B cell (primary cell): ENCODE results near the gene FAM3D. TPM values are rescaled to one million over a fixed set of nuclear protein-coding genes. Genes with fewer than 3 reads are reported as not detected.

Experiments
- ATAC-seq: fragments of 200-7000 bp; cut with Tn5 transposase; one replicate; pipeline ENCODE4 v1.10.0; 2021; ENCODE audit warnings: low read depth, mild to moderate bottlenecking, moderate number of reproducible peaks, moderate library complexity
- CTCF ChIA-PET: fragments of 350-600 bp; sonication (Branson Sonifier 250); formaldehyde crosslinking; loops from one replicate; lab custom pipeline; 2021; ENCODE audit warnings: antibody characterized with exemption, inconsistent platforms; lab: Charles Lee
- POLR2A ChIA-PET: fragments of 350-600 bp; sonication (Branson Sonifier 250); formaldehyde crosslinking; loops from one replicate; lab custom pipeline; 2021; ENCODE audit warnings: antibody characterized with exemption; lab: Charles Lee
- DNase-seq: peaks from one replicate; pipeline ENCODE4 v3.0.0; 2013
- H2AFZ ChIP-seq: 2 replicates; pipeline ENCODE4 v1.6.1; 2012; ENCODE audit warnings: mild to moderate bottlenecking, low read depth, low read length; ENCODE audit not compliant: insufficient read depth, poor library complexity, severe bottlenecking
- H3K27ac ChIP-seq, 2 donors: 1 replicate in 1 of 2; 2 replicates in 1 of 2; pipeline ENCODE4 v1.5.1; 2012 to 2013; ENCODE audit warnings: low read length in 2 of 2, mild to moderate bottlenecking in 2 of 2, moderate library complexity in 1 of 2
- H3K27me3 ChIP-seq, 4 experiments: fragments of 200-600 bp in 1 of 4; sonication (generic) in 1 of 4; replicated peaks in 1 of 4; 1 replicate in 2 of 4; 2 replicates in 2 of 4; pipeline versions ENCODE4 v1.6.1 to v1.7.0; 2013 to 2016; ENCODE audit warnings: low read length in 3 of 4, mild to moderate bottlenecking in 2 of 4, mixed read lengths in 1 of 4, moderate library complexity in 1 of 4; ENCODE audit not compliant: insufficient read depth in 4 of 4, control insufficient read depth in 3 of 4; ENCODE audit errors: control extremely low read depth in 1 of 4
- H3K36me3 ChIP-seq, 2 experiments: replicated peaks in 1 of 2; 1 replicate in 1 of 2; 2 replicates in 1 of 2; pipeline versions ENCODE4 v1.6.1 to v1.7.1; 2013; ENCODE audit warnings: low read length in 1 of 2; ENCODE audit not compliant: insufficient read depth in 2 of 2, control insufficient read depth in 1 of 2; ENCODE audit errors: control extremely low read depth in 1 of 2, extremely low read depth in 1 of 2
- H3K4me1 ChIP-seq, 2 donors: fragments of 200-600 bp in 1 of 2; sonication (generic) in 1 of 2; 1 replicate in 1 of 2; 2 replicates in 1 of 2; pipeline versions ENCODE4 v1.5.1 to v1.6.1; 2013 to 2017; ENCODE audit warnings: low read length in 2 of 2; ENCODE audit not compliant: control insufficient read depth in 2 of 2, insufficient read depth in 2 of 2
- H3K4me2 ChIP-seq: replicated peaks from 2 replicates; pipeline ENCODE3; 2012; ENCODE audit warnings: mild to moderate bottlenecking, low read depth, low read length; ENCODE audit not compliant: poor library complexity, severe bottlenecking
- H3K4me3 ChIP-seq, 5 experiments: fragments of 200-600 bp in 1 of 5; sonication (generic) in 1 of 5; 1 replicate in 3 of 5; 2 replicates in 2 of 5; pipeline versions ENCODE4 v1.5.1 to v1.7.0; 2011 to 2016; ENCODE audit warnings: low read length in 4 of 5, mild to moderate bottlenecking in 4 of 5, low read depth in 2 of 5, control low read depth in 1 of 5, moderate library complexity in 1 of 5; ENCODE audit not compliant: insufficient read depth in 1 of 5; ENCODE audit errors: control extremely low read depth in 1 of 5, extremely low read depth in 1 of 5
- H3K79me2 ChIP-seq: fragments of 200-600 bp; sonication (generic); one replicate; pipeline ENCODE4 v1.6.0; 2016; ENCODE audit warnings: low read length; ENCODE audit not compliant: control insufficient read depth, insufficient read depth
- H3K9ac ChIP-seq: fragments of 200-600 bp; sonication (generic); 2 replicates; pipeline ENCODE4 v1.6.1; 2017; ENCODE audit warnings: mild to moderate bottlenecking, low read length, moderate library complexity
- H3K9me3 ChIP-seq, 3 donors: one replicate each; pipeline versions ENCODE4 v1.6.1 to v1.7.1; 2013; ENCODE audit warnings: low read length in 2 of 3; ENCODE audit not compliant: control insufficient read depth in 2 of 3, insufficient read depth in 1 of 3; ENCODE audit errors: control extremely low read depth in 1 of 3
- H4K20me1 ChIP-seq: 2 replicates; pipeline ENCODE4 v1.6.0; 2012; ENCODE audit warnings: mild to moderate bottlenecking, low read length; ENCODE audit not compliant: insufficient read depth, control insufficient read depth, poor library complexity, severe bottlenecking
- H3K27ac Mint-ChIP-seq: one replicate; pipeline ENCODE4 v1.8.0; 2021; ENCODE audit warnings: mixed read lengths
- H3K27me3 Mint-ChIP-seq: one replicate; pipeline ENCODE4 v1.8.0; 2021; ENCODE audit warnings: mixed read lengths
- H3K4me1 Mint-ChIP-seq: one replicate; pipeline ENCODE4 v1.8.0; 2021; ENCODE audit warnings: mixed read lengths
- H3K4me3 Mint-ChIP-seq: one replicate; pipeline ENCODE4 v1.8.0; 2021; ENCODE audit warnings: mixed read lengths
- H3K9me3 Mint-ChIP-seq: one replicate; pipeline ENCODE4 v1.8.0; 2022; ENCODE audit warnings: mixed read lengths; ENCODE audit not compliant: insufficient read depth
- EZH2 ChIP-seq: IDR thresholded peaks from 2 replicates; pipeline ENCODE4 v1.6.1; 2012; ENCODE audit warnings: borderline replicate concordance, low read depth, mild to moderate bottlenecking, moderate library complexity, low read length; ENCODE audit not compliant: insufficient read depth, poor library complexity, severe bottlenecking
- WGBS: methylation state at CpG from one replicate; pipeline ENCODE4 v1.1.5; 2013; ENCODE audit warnings: missing lambda C conversion rate; ENCODE audit not compliant: insufficient coverage; 5-methylcytosine and 5-hydroxymethylcytosine counted together
- intact Hi-C: fragments of 100-400 bp; cut with micrococcal nuclease; formaldehyde crosslinking; loops from one replicate; pipeline ENCODE4 v1.10.0; 2022
- polyA plus RNA-seq: library from polyadenylated mRNA; depleted of rRNA; stranded (reverse); fragments of >200 nt; gene quantifications from 2 replicates; pipeline ENCODE4 v1.2.3, GENCODE V29; 2012
- total RNA-seq, 2 donors: library from RNA; stranded (reverse); fragments of 120-200 nt in 1 of 2; gene quantifications; 1 replicate in 1 of 2; 2 replicates in 1 of 2; pipeline versions ENCODE4 v1.2.3 to v1.2.4, GENCODE V29; 2013 to 2022
- TF ChIP-seq, protein P1 (sequence below): fragments of 200-600 bp; IDR thresholded peaks from one replicate; pipeline ENCODE4 v1.8.0; 2022; ENCODE audit warnings: antibody characterized with exemption, mild to moderate bottlenecking

Gene FAM3D
- total and polyA plus RNA-seq, 2 donors (not counting 1 experiment from before 2014, with no cell fraction given) = not detected

DNA sequence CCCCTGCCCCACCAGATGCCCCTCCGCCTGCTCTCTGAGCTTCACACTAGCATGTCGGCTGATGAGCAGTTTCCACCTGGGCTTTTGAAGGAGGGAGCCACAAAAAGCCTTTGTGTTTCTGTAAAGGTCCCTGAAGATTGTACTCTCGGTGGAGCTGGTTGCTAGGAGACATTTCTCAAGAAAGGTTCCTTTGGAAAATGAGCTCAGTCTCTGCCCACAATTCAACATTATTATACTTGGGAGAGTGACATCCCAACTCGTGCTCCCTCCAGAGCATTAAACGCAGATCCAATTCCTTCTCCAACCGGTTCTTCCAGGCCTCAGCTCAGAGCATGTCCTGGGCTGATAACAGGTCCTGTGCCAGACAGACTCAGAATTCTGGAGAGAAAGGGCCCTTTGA, 62.5 kb downstream of the FAM3D start:
- H3K4me1 Mint-ChIP-seq = no peaks in the 10 kb centered on the region
- peaks cover 0 to 3% (median 0%) of the 10 kb centered on the region in 3 donors for H3K9me3 ChIP-seq
- H2AFZ ChIP-seq = no peak overlapping the region
- H4K20me1 ChIP-seq = no peaks in the 10 kb centered on the region
- DNase-seq = no peak
- H3K9ac ChIP-seq = no peak overlapping the region
- no peaks in the 10 kb centered on the region for H3K4me1 ChIP-seq
- no peak overlapping the region for H3K27ac ChIP-seq
- no peak overlapping the region for H3K27ac Mint-ChIP-seq
- TF ChIP-seq EZH2 = no peak
- H3K4me2 ChIP-seq = no peak overlapping the region
- no peaks in the 10 kb centered on the region for H3K9me3 Mint-ChIP-seq
- no peak overlapping the region for H3K4me3 Mint-ChIP-seq
- 100% methylated on average over 3 of the region's 6 CpGs for WGBS
- peaks cover 0 to 20% (median 0%) of the 10 kb centered on the region in 4 experiments for H3K27me3 ChIP-seq
- no peak overlapping the region for H3K4me3 ChIP-seq
- no peaks in the 10 kb centered on the region for H3K79me2 ChIP-seq
- peaks cover 30% of the 10 kb centered on the region for H3K27me3 Mint-ChIP-seq
- intact Hi-C loops = no loop called here
- no peaks in the 10 kb centered on the region for H3K36me3 ChIP-seq
- POLR2A ChIA-PET = no interaction called here
- CTCF ChIA-PET = no interaction called here
- no peak for ATAC-seq

DNA sequence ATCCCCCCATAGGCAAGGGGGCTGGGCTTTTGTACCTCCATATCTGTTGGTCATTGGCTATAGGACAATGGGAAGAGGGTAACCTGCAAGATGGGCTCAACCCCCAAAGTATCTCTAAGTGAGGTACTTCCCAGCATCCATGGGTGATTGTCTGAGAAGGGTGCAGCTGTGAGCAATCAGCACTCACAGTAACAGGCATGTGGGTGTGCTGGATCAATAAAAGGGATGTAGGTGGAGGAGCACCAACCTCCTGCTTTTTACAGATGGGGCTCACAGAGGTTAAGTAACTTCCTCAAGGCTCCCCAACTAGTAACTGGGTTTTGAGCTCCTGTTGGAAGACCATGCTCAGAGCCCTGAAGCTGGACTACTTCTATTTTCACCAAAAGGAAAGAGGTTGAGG, 63.0 kb downstream of the FAM3D start:
- no peaks in the 10 kb centered on the region for H3K36me3 ChIP-seq
- Mint-ChIP-seq H3K9me3 (no peaks in the 10 kb centered on the region), H3K4me3 (no peak overlapping the region), H3K27ac (no peak overlapping the region), H3K4me1 (no peaks in the 10 kb centered on the region), H3K27me3 (peaks cover 30% of the 10 kb centered on the region)
- peaks cover 0 to 3% (median 0%) of the 10 kb centered on the region in 3 donors for H3K9me3 ChIP-seq
- H3K79me2 ChIP-seq = no peaks in the 10 kb centered on the region
- no peak for ATAC-seq
- TF ChIP-seq, protein P1, sequence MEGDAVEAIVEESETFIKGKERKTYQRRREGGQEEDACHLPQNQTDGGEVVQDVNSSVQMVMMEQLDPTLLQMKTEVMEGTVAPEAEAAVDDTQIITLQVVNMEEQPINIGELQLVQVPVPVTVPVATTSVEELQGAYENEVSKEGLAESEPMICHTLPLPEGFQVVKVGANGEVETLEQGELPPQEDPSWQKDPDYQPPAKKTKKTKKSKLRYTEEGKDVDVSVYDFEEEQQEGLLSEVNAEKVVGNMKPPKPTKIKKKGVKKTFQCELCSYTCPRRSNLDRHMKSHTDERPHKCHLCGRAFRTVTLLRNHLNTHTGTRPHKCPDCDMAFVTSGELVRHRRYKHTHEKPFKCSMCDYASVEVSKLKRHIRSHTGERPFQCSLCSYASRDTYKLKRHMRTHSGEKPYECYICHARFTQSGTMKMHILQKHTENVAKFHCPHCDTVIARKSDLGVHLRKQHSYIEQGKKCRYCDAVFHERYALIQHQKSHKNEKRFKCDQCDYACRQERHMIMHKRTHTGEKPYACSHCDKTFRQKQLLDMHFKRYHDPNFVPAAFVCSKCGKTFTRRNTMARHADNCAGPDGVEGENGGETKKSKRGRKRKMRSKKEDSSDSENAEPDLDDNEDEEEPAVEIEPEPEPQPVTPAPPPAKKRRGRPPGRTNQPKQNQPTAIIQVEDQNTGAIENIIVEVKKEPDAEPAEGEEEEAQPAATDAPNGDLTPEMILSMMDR = no peak
- no peak for TF ChIP-seq EZH2
- ChIA-PET POLR2A (no interaction called here), CTCF (no interaction called here)
- H3K4me1 ChIP-seq = no peaks in the 10 kb centered on the region
- H3K4me3 ChIP-seq = no peak overlapping the region
- no peak overlapping the region for H3K4me2 ChIP-seq
- H3K27ac ChIP-seq = no peak overlapping the region
- no peak overlapping the region for H3K9ac ChIP-seq
- H4K20me1 ChIP-seq = no peaks in the 10 kb centered on the region
- H3K27me3 ChIP-seq = peaks cover 0 to 19% (median 0%) of the 10 kb centered on the region in 4 experiments
- H2AFZ ChIP-seq = no peak overlapping the region
- intact Hi-C loops = no loop called here
- no peak for DNase-seq
